HG02763 (cell line): ENCODE measurements around the gene MDH2.
"Not testable (repeated sequence)": the region's sequence is repeated elsewhere in the genome, so short reads cannot be mapped to it uniquely, and the experiment has no call there.

Experiments
- ATAC-seq: cut with Tn5 transposase; IDR thresholded peaks from one replicate; pipeline ENCODE4 v1.9.1; 2021; ENCODE audit warnings: mild to moderate bottlenecking, moderate library complexity; ENCODE audit not compliant: unreplicated experiment

The MDH2 gene

GRCh38 chr7:76071316-76072242, 23.7 kb downstream of the MDH2 start:
- no peak for ATAC-seq

- no peak for ATAC-seq
Observed at GRCh38 chr7:76072243-76073148, 24.6 kb downstream of the MDH2 start.

GRCh38 chr7:76073335-76073990, 25.6 kb downstream of the MDH2 start:
- no peak for ATAC-seq

GRCh38 chr7:76074306-76074971, 26.5 kb downstream of the MDH2 start:
- no peak for ATAC-seq

- ATAC-seq: no peak
Observed at GRCh38 chr7:76074972-76075370, 27.1 kb downstream of the MDH2 start.

- no peak for ATAC-seq
Observed at GRCh38 chr7:76076995-76077394, 29.1 kb downstream of the MDH2 start.

GRCh38 chr7:76077435-76077834, 29.5 kb downstream of the MDH2 start:
- ATAC-seq: no peak

- no peak for ATAC-seq
Observed at GRCh38 chr7:76080204-76080603, 32.3 kb downstream of the MDH2 start.

GRCh38 chr7:76084115-76084514, 36.2 kb downstream of the MDH2 start:
- ATAC-seq: not testable (repeated sequence)

GRCh38 chr7:76086070-76086469, 38.2 kb downstream of the MDH2 start:
- ATAC-seq: no peak

GRCh38 chr7:76087362-76087791, 39.5 kb downstream of the MDH2 start:
- not testable (repeated sequence) for ATAC-seq

GRCh38 chr7:76089865-76090475, 42.1 kb downstream of the MDH2 start:
- ATAC-seq: no peak

- ATAC-seq: no peak
Observed at GRCh38 chr7:76091506-76091905, 43.6 kb downstream of the MDH2 start.

GRCh38 chr7:76093531-76093930, 45.6 kb downstream of the MDH2 start:
- not testable (repeated sequence) for ATAC-seq

- ATAC-seq: not testable (repeated sequence)
Observed at GRCh38 chr7:76094326-76094725, 46.4 kb downstream of the MDH2 start.

GRCh38 chr7:76095908-76096307, 48.0 kb downstream of the MDH2 start:
- ATAC-seq: no peak

- not testable (repeated sequence) for ATAC-seq
Observed at GRCh38 chr7:76101693-76102437, 54.0 kb downstream of the MDH2 start.

- ATAC-seq: not testable (repeated sequence)
Observed at GRCh38 chr7:76103788-76104187, 55.9 kb downstream of the MDH2 start.

- ATAC-seq: not testable (repeated sequence)
Observed at GRCh38 chr7:76106130-76106529, 58.2 kb downstream of the MDH2 start.
